Activated naive CD4-positive, alpha-beta T cell treated with anti-CD3 and anti-CD28 coated beads, Interleukin-2, amount 10 ng/mL, durations not matched to agents 7 days and 5 days (primary cell): Measurements from ENCODE around the gene SOCS3.

Source experiments
- CTCF ChIA-PET: fragments of 350-600 bp; sonication (Branson Sonifier 250); formaldehyde crosslinking; loops from one replicate; lab custom pipeline; 2021; ENCODE audit warnings: antibody characterized with exemption; lab: Charles Lee
- DNase-seq: peaks from one replicate; pipeline ENCODE4 v3.0.0-alpha.2; 2020
- H3K27ac Mint-ChIP-seq: one replicate; pipeline ENCODE4 v1.8.0; 2021; ENCODE audit warnings: mild to moderate bottlenecking, moderate library complexity, mixed read lengths
- H3K27me3 Mint-ChIP-seq: one replicate; pipeline ENCODE4 v1.8.0; 2021; ENCODE audit warnings: mild to moderate bottlenecking, mixed read lengths
- H3K36me3 Mint-ChIP-seq: one replicate; pipeline ENCODE4 v1.8.0; 2021; ENCODE audit warnings: mixed read lengths
- H3K4me1 Mint-ChIP-seq: one replicate; pipeline ENCODE4 v1.8.0; 2021; ENCODE audit warnings: mixed read lengths
- H3K4me3 Mint-ChIP-seq: one replicate; pipeline ENCODE4 v1.8.0; 2021; ENCODE audit warnings: mild to moderate bottlenecking, moderate library complexity, mixed read lengths
- H3K9me3 Mint-ChIP-seq: one replicate; pipeline ENCODE4 v1.8.0; 2021; ENCODE audit warnings: mixed read lengths

The SOCS3 gene

DNA sequence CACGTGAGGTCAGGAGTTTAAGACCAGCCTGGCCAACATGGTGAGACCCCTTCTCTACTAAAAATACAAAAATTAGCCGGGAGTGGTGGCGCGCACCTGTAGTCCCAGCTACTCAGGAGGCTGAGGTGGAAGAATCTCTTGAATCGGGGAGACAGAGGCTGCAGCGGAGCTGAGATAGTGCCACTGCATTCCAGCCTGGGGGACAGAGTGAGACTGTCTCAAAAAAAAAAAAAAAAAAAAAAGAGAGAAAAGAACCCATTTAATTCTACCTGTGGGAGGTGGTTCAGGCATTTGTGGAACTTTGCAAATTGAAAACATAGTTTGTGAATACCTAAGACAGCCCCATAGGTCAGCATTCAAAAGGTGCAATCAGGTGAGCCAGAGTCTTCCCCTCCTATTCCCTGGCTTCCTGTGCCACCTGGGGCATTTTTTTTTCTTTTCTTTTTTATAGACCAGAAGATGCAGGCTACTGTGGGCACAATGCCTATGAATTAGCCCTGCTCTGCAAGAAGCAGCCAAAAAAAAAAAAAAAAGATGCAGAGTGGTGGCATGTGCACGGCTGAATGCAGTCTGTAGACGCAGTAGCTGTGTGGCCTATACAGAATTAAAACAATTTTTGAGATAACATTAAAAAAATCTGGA, 9.1 kb upstream of the SOCS3 start:
- no peak overlapping the region for H3K27ac Mint-ChIP-seq
- H3K9me3 Mint-ChIP-seq, result no peaks in the 10 kb centered on the region
- H3K27me3 Mint-ChIP-seq, result peaks cover 64% of the 10 kb centered on the region
- no peak for DNase-seq
- H3K4me3 Mint-ChIP-seq, result no peak overlapping the region
- no peaks in the 10 kb centered on the region for H3K36me3 Mint-ChIP-seq
- CTCF ChIA-PET, result interaction anchor here (0.8 to 4.8 kb wide), 3 partner anchors 7 to 84 kb away, joined by 3 to 22 read pairs (median 3); no protein-coding TSS in a partner anchor
- H3K4me1 Mint-ChIP-seq, result peaks cover 9% of the 10 kb centered on the region

GRCh38 chr17:78368348-78368747, 8.5 kb upstream of the SOCS3 start:
- peaks cover 70% of the 10 kb centered on the region for H3K27me3 Mint-ChIP-seq
- no peaks in the 10 kb centered on the region for H3K9me3 Mint-ChIP-seq
- no peak overlapping the region for H3K4me3 Mint-ChIP-seq
- DNase-seq, result no peak
- CTCF ChIA-PET, result interaction anchor here (0.8 to 1.2 kb wide), 2 partner anchors 44 to 83 kb away, joined by 3 to 5 read pairs; no protein-coding TSS in a partner anchor
- peaks cover 9% of the 10 kb centered on the region for H3K4me1 Mint-ChIP-seq
- H3K27ac Mint-ChIP-seq, result no peak overlapping the region
- no peaks in the 10 kb centered on the region for H3K36me3 Mint-ChIP-seq

DNA sequence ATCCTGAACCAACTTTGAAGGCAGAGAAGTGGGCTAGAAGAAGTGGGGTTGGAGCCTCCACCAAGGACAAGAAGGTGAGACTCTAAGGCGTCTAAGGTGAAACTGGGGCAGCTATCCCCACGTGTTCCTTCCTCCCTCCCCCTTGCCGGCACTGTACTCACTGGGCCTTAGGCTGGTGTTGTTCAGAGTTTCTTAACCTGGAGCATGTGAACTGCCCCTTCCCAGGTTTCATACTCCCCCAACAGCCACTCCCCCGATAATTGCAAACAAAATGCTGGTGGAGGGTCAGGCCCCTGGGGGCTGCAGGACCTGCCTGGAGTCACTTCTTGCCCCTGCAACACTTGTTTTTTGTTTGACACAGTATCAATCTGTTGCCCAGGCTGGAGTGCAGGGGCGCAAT, 7.3 kb upstream of the SOCS3 start:
- Mint-ChIP-seq H3K4me3 (no peak overlapping the region), H3K27me3 (peaks cover 63% of the 10 kb centered on the region), H3K36me3 (no peaks in the 10 kb centered on the region), H3K4me1 (peaks cover 9% of the 10 kb centered on the region), H3K27ac (no peak overlapping the region), H3K9me3 (no peaks in the 10 kb centered on the region)
- no peak for DNase-seq
- CTCF ChIA-PET, result interaction anchor here (1.2 kb wide), 1 partner anchor 45 kb away, joined by 5 read pairs; no protein-coding TSS in a partner anchor

- Mint-ChIP-seq H3K4me3 (no peak overlapping the region), H3K9me3 (no peaks in the 10 kb centered on the region), H3K27ac (no peak overlapping the region), H3K36me3 (no peaks in the 10 kb centered on the region), H3K4me1 (peaks cover 10% of the 10 kb centered on the region), H3K27me3 (peaks cover 70% of the 10 kb centered on the region)
- no peak for DNase-seq
- CTCF ChIA-PET, result interaction anchor here (2.1 to 6.8 kb wide), 2 partner anchors 11 to 57 kb away, joined by 5 to 84 read pairs; partner anchors contain the start of gene PGS1
These were observed 6.4 kb upstream of the SOCS3 start for GRCh38 chr17:78366109-78366848.

DNA sequence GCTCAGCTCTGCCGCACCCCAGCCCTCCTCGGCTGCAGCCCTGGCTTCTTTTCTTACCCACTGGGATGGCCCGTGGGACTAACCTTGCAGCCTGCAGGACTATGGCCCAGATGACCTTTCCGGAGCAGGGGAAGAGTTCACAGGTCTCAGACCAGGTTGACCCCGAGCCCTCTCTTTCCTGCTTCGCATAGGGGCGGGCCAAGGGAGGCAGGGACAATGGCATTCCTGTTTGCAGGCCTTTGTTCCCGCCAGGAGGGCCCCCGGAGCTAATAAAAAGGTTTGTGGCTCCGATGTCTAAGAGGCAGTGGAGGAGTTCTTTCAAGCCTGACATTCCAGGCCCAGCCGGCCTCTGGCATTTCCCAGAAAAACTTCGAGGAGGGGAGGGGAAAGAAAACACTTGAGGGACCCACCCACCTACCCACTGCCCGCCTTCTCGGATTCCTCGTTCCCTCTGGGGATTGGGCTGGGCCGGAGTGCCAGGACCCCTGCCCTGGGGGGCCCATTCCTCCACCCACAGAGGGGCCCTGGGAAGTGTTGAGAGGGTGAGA, 5.8 kb upstream of the SOCS3 start:
- CTCF ChIA-PET, result interaction anchor here (1.3 to 6.8 kb wide), 3 partner anchors 12 to 58 kb away, joined by 3 to 84 read pairs (median 5); partner anchors contain the start of gene PGS1
- H3K36me3 Mint-ChIP-seq, result no peaks in the 10 kb centered on the region
- H3K4me3 Mint-ChIP-seq, result no peak overlapping the region
- H3K4me1 Mint-ChIP-seq, result peaks cover 16% of the 10 kb centered on the region
- no peak overlapping the region for H3K27ac Mint-ChIP-seq
- no peaks in the 10 kb centered on the region for H3K9me3 Mint-ChIP-seq
- peaks cover 72% of the 10 kb centered on the region for H3K27me3 Mint-ChIP-seq
- no peak for DNase-seq

GRCh38 chr17:78364436-78365281, 4.8 kb upstream of the SOCS3 start:
- Mint-ChIP-seq H3K4me1 (peaks cover 16% of the 10 kb centered on the region), H3K27ac (no peak overlapping the region), H3K36me3 (peaks cover under 1% of the 10 kb centered on the region), H3K27me3 (peaks cover 63% of the 10 kb centered on the region), H3K4me3 (no peak overlapping the region), H3K9me3 (no peaks in the 10 kb centered on the region)
- CTCF ChIA-PET, result interaction anchor here (0.7 to 6.8 kb wide), 6 partner anchors 13 to 59 kb away, joined by 3 to 84 read pairs (median 3); partner anchors contain the start of gene PGS1
- no peak for DNase-seq

- CTCF ChIA-PET, result interaction anchor here (0.5 to 6.8 kb wide), 5 partner anchors 9 to 61 kb away, joined by 3 to 84 read pairs (median 4); partner anchors contain the start of gene PGS1
- Mint-ChIP-seq H3K4me3 (no peak overlapping the region), H3K9me3 (no peaks in the 10 kb centered on the region), H3K36me3 (peaks cover 13% of the 10 kb centered on the region), H3K27me3 (peaks cover 56% of the 10 kb centered on the region), H3K27ac (no peak overlapping the region), H3K4me1 (peaks cover 27% of the 10 kb centered on the region)
- DNase-seq, result no peak
These were observed 2.8 kb upstream of the SOCS3 start for GRCh38 chr17:78362671-78363070.

DNA sequence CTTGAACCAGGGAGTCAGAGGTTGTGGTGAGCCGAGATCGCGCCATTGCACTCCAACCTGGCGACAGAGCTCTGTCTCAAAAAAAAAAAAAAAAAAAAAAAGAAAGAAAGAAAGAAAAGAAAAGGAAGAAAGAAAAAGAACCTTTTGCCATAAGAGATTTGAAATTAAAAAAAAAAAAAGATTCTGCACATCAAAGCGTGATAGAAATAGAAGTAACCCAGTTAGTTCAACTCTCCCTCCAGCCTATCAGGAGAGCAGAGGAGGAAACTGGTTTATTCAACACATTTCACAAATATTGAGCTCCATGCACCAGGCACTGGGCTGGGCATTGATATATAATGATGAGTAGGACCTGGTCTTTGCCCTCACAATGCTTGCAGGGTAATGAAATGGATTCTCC, 2.4 kb upstream of the SOCS3 start:
- CTCF ChIA-PET, result interaction anchor here (2.5 to 6.8 kb wide), 3 partner anchors 9 to 61 kb away, joined by 10 to 84 read pairs (median 22); partner anchors contain the start of gene PGS1
- Mint-ChIP-seq H3K36me3 (peaks cover 17% of the 10 kb centered on the region), H3K4me3 (no peak overlapping the region), H3K4me1 (peaks cover 32% of the 10 kb centered on the region), H3K27ac (no peak overlapping the region), H3K9me3 (no peaks in the 10 kb centered on the region), H3K27me3 (peaks cover 52% of the 10 kb centered on the region)
- no peak for DNase-seq

- CTCF ChIA-PET, result interaction anchor here (0.5 to 6.8 kb wide), 17 partner anchors 10 to 105 kb away, joined by 3 to 84 read pairs (median 5); partner anchors contain the start of gene PGS1
- Mint-ChIP-seq H3K4me3 (peak overlapping the region; percentile 83), H3K27me3 (peaks cover 42% of the 10 kb centered on the region), H3K4me1 (peaks cover 41% of the 10 kb centered on the region), H3K36me3 (peaks cover 23% of the 10 kb centered on the region), H3K27ac (peak overlapping the region; percentile 69), H3K9me3 (no peaks in the 10 kb centered on the region)
- no peak for DNase-seq
These were observed 1.4 kb upstream of the SOCS3 start for GRCh38 chr17:78361225-78361701.

GRCh38 chr17:78360371-78361224, 721 bp upstream of the SOCS3 start:
- peaks cover 48% of the 10 kb centered on the region for H3K4me1 Mint-ChIP-seq
- no peaks in the 10 kb centered on the region for H3K9me3 Mint-ChIP-seq
- peaks cover 28% of the 10 kb centered on the region for H3K36me3 Mint-ChIP-seq
- peak; percentile 93 for DNase-seq
- CTCF ChIA-PET, result interaction anchor here (0.5 to 6.8 kb wide), 21 partner anchors 11 to 110 kb away, joined by 3 to 84 read pairs (median 5); partner anchors contain the start of gene PGS1
- peak overlapping the region; percentile 83 for H3K4me3 Mint-ChIP-seq
- peaks cover 36% of the 10 kb centered on the region for H3K27me3 Mint-ChIP-seq
- H3K27ac Mint-ChIP-seq, result peak overlapping the region; percentile 93

DNA sequence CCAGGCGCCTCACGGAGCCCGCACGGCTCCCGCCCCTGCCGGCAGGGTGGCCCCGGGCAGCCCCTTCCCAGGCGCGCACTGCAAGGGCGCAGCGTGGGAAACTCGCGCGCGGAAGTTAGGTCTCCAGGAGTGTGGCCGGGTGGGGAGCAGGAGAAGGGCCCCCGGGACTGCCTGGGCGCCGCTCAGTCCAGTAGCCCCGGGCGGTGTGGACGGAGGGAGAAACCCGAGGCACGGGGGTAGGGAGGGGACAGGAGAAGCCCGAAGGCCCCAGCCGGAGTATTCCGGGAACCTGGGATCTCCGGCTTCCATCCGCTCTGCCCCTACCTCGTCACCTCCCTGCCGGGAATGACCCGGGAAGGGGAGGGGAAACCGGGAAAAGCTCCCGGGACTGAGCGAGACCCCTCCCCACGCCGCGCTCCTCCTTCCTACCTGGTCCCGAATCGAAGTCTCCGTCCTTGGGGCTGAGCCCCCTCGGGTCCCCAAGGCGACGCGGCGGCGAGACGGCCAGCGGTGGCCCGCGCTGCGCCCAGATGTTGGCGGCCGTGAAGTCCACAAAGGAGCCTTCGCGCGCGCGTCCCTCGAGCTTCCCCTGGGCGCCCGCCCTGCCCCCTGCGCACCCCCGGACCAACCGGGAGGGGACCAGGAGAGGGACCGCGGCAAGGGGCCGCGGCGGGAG, 418 bp downstream of the SOCS3 start:
- CTCF ChIA-PET, result interaction anchor here (1.4 to 2.9 kb wide), 6 partner anchors 16 to 69 kb away, joined by 4 to 10 read pairs (median 6); partner anchors contain the start of gene PGS1
- Mint-ChIP-seq H3K27ac (peak overlapping the region; percentile 84), H3K4me3 (peak overlapping the region; percentile 83), H3K4me1 (peaks cover 53% of the 10 kb centered on the region), H3K27me3 (peaks cover 24% of the 10 kb centered on the region), H3K36me3 (peaks cover 33% of the 10 kb centered on the region), H3K9me3 (no peaks in the 10 kb centered on the region)
- no peak for DNase-seq
